HepG2 (cell line): ENCODE data around the gene NT5DC4. TPM values are rescaled to one million over a fixed set of nuclear protein-coding genes. Genes with fewer than 3 reads are reported as not detected.

ENCODE experiments used
- ATAC-seq: fragments of 200-7000 bp; cut with Tn5 transposase; 3 replicates; pipeline ENCODE4 v1.9.1; 2020; ENCODE audit warnings: mild to moderate bottlenecking, moderate library complexity
- BruUV-seq: library from RNA; stranded (reverse); fragments of 400-500 nt; replicated peaks from 2 replicates; lab custom pipeline; 2021; lab: Mats Ljungman, UMichigan
- CTCF ChIA-PET: fragments of 300-600 bp; formaldehyde crosslinking; extraction: SDS; loops from one replicate; lab custom pipeline; 2021; ENCODE audit warnings: low total read pairs, inconsistent platforms, low intra/inter-chr PET ratio; lab: Yijun Ruan, JAX
- POLR2A ChIA-PET: fragments of 350-600 bp; sonication (Branson Sonifier 250); formaldehyde crosslinking; loops from one replicate; lab custom pipeline; 2020; ENCODE audit warnings: antibody characterized with exemption, inconsistent platforms; lab: Yijun Ruan, JAX
- DNase-seq: peaks from one replicate; pipeline ENCODE4 v3.0.0-alpha.2; 2015; ENCODE audit warnings: low spot score
- FAIRE-seq: peaks from 3 replicates; lab custom pipeline; 2011; peaks lifted over from hg19 to GRCh38; lab: Jason Lieb, UNC
- H2AFZ ChIP-seq: one replicate; pipeline ENCODE4 v1.6.1; 2011; ENCODE audit warnings: low read length, inconsistent platforms
- H3K27ac ChIP-seq: fragments of 300-600 bp; 3 replicates; pipeline ENCODE4 v1.8.0; 2011; ENCODE audit warnings: mixed run types, mild to moderate bottlenecking, mixed read lengths, low read length, inconsistent platforms; ENCODE audit not compliant: insufficient read depth; ENCODE audit errors: extremely low read length
- H3K27me3 ChIP-seq, 2 experiments: fragments of 200-600 bp in 1 of 2; 2 replicates in 1 of 2; 3 replicates in 1 of 2; pipeline versions ENCODE4 v1.6.0 to v1.8.0; 2011; ENCODE audit warnings: low read length in 2 of 2, mild to moderate bottlenecking in 2 of 2, moderate library complexity in 2 of 2, inconsistent platforms in 1 of 2; ENCODE audit not compliant: insufficient read depth in 2 of 2, control insufficient read depth in 1 of 2
- H3K36me3 ChIP-seq, 2 experiments: fragments of 200-600 bp in 1 of 2; replicated peaks in 1 of 2; 2 replicates in 1 of 2; 3 replicates in 1 of 2; pipeline versions ENCODE4 v1.5.1 to v1.8.0; 2011; ENCODE audit warnings: low read length in 2 of 2, inconsistent platforms in 1 of 2; ENCODE audit not compliant: insufficient read depth in 2 of 2, control insufficient read depth in 1 of 2
- H3K4me1 ChIP-seq: 2 replicates; pipeline ENCODE4 v1.5.1; 2012; ENCODE audit warnings: low read length, inconsistent platforms; ENCODE audit not compliant: insufficient read depth
- H3K4me2 ChIP-seq: 2 replicates; pipeline ENCODE4 v1.6.0; 2011; ENCODE audit warnings: low read depth, low read length, inconsistent platforms
- H3K4me3 ChIP-seq, 3 experiments: fragments of 200-600 bp in 1 of 3; sonication (generic), shearing (Covaris generic) in 1 of 3; replicated peaks in 1 of 3; 2 replicates each; pipeline ENCODE4 v1.5.1; 2011 to 2016; ENCODE audit warnings: low read length in 3 of 3, inconsistent platforms in 2 of 3, low read depth in 2 of 3, mild to moderate bottlenecking in 2 of 3, control low read depth in 1 of 3, mixed read lengths in 1 of 3; ENCODE audit not compliant: insufficient read depth in 1 of 3
- H3K79me2 ChIP-seq: one replicate; pipeline ENCODE4 v1.6.1; 2011; ENCODE audit warnings: low read length, inconsistent platforms; ENCODE audit not compliant: insufficient read depth
- H3K9ac ChIP-seq: 2 replicates; pipeline ENCODE4 v1.6.0; 2011; ENCODE audit warnings: mild to moderate bottlenecking, low read depth, low read length, inconsistent platforms; ENCODE audit not compliant: insufficient read depth
- H3K9me3 ChIP-seq: 2 replicates; pipeline ENCODE4 v1.5.1; 2012; ENCODE audit warnings: mild to moderate bottlenecking, low read length
- H4K20me1 ChIP-seq: 2 replicates; pipeline ENCODE4 v1.6.0; 2011; ENCODE audit warnings: inconsistent platforms, mild to moderate bottlenecking, low read length, moderate library complexity; ENCODE audit not compliant: insufficient read depth
- ARHGAP35 ChIP-seq: sonication (generic); formaldehyde crosslinking; IDR thresholded peaks from 2 replicates; pipeline ENCODE4 v1.9.0; 2022; ENCODE audit warnings: mild to moderate bottlenecking, inconsistent platforms, moderate library complexity, missing genetic modification reagents, borderline replicate concordance
- ATF7-NPFF ChIP-seq: sonication (generic); formaldehyde crosslinking; IDR thresholded peaks from 2 replicates; pipeline ENCODE4 v1.8.1; 2023; ENCODE audit warnings: mild to moderate bottlenecking, low read depth, missing genetic modification reagents, moderate library complexity
- GABPB1 ChIP-seq: IDR thresholded peaks from 2 replicates; pipeline ENCODE4 v1.6.1; 2016; ENCODE audit warnings: mild to moderate bottlenecking, missing genetic modification reagents, moderate library complexity, missing compliant biosample characterization
- HIVEP1 ChIP-seq: sonication (generic); formaldehyde crosslinking; IDR thresholded peaks from 2 replicates; pipeline ENCODE4 v1.4.0; 2020; ENCODE audit warnings: mild to moderate bottlenecking, missing genetic modification reagents
- HMGXB3 ChIP-seq: sonication (generic); formaldehyde crosslinking; IDR thresholded peaks from 2 replicates; pipeline ENCODE4 v1.4.0; 2020; ENCODE audit warnings: missing genetic modification reagents, borderline replicate concordance
- HOMEZ ChIP-seq: IDR thresholded peaks from 2 replicates; pipeline ENCODE4 v1.6.1; 2016; ENCODE audit warnings: low read depth
- IKZF1 ChIP-seq: fragments of 450-650 bp; IDR thresholded peaks from 2 replicates; pipeline ENCODE4 v1.7.1; 2016
- NPAS2 ChIP-seq: sonication (generic); formaldehyde crosslinking; IDR thresholded peaks from 2 replicates; pipeline ENCODE4 v1.8.0; 2022; ENCODE audit warnings: mild to moderate bottlenecking, missing genetic modification reagents, borderline replicate concordance
- REPIN1 ChIP-seq: sonication (generic); formaldehyde crosslinking; IDR thresholded peaks from 2 replicates; pipeline ENCODE4 v1.8.0; 2022; ENCODE audit warnings: missing genetic modification reagents, low read depth, mild to moderate bottlenecking, borderline replicate concordance
- SMYD3 ChIP-seq: sonication (generic); formaldehyde crosslinking; IDR thresholded peaks from 2 replicates; pipeline ENCODE4 v1.8.1; 2023; ENCODE audit warnings: mild to moderate bottlenecking, missing genetic modification reagents
- TMF1 ChIP-seq: sonication (generic); formaldehyde crosslinking; IDR thresholded peaks from 2 replicates; pipeline ENCODE4 v1.8.1; 2022; ENCODE audit warnings: low read depth, missing genetic modification reagents
- ZBTB49 ChIP-seq: sonication (generic); formaldehyde crosslinking; IDR thresholded peaks from 2 replicates; pipeline ENCODE4 v1.4.0; 2020; ENCODE audit warnings: missing genetic modification reagents, borderline replicate concordance
- ZNF207 ChIP-seq: fragments of 450-650 bp; IDR thresholded peaks from 2 replicates; pipeline ENCODE4 v1.6.1; 2016; ENCODE audit warnings: antibody characterized with exemption, borderline replicate concordance
- ZNF510 ChIP-seq: sonication (generic); formaldehyde crosslinking; IDR thresholded peaks from 2 replicates; pipeline ENCODE4 v1.4.0; 2020; ENCODE audit warnings: low read depth, mild to moderate bottlenecking, missing genetic modification reagents
- ZNF530 ChIP-seq: sonication (generic); formaldehyde crosslinking; IDR thresholded peaks from 2 replicates; pipeline ENCODE4 v1.5.0; 2020; ENCODE audit warnings: low read depth, mild to moderate bottlenecking, missing genetic modification reagents
- ZNF703 ChIP-seq: sonication (generic); formaldehyde crosslinking; IDR thresholded peaks from 2 replicates; pipeline ENCODE4 v1.5.1; 2020; ENCODE audit warnings: missing genetic modification reagents, mild to moderate bottlenecking, moderate library complexity, borderline replicate concordance
- WGBS: methylation state at CpG from one replicate; pipeline ENCODE4 v1.1.6; 2017; ENCODE audit warnings: low lambda C conversion rate; 5-methylcytosine and 5-hydroxymethylcytosine counted together
- in situ Hi-C: cut with HindIII; loops from 2 replicates; pipeline ENCODE4 v1.10.0; 2017; ENCODE audit warnings: low pct_unique_long_range_greater_than_20kb; ENCODE audit not compliant: extremely low pct_ligation_motif_present
- intact Hi-C: fragments of 100-400 bp; cut with micrococcal nuclease; formaldehyde crosslinking; loops from one replicate; pipeline ENCODE4 v1.10.0; 2022; ENCODE audit not compliant: unreplicated experiment
- polyA plus RNA-seq, 8 experiments: library from polyadenylated mRNA; depleted of rRNA in 3 of 8; stranded (reverse) in 7 of 8; unstranded in 1 of 8; fragments of >200 nt; fragmentation: Illumina TruSeq in 4 of 8; extraction: Trizol in 4 of 8; gene quantifications; 2 replicates each; pipeline versions ENCODE4 v1.2.1 to v1.2.3, GENCODE V29; 2011 to 2016; ENCODE audit warnings: low read depth in 4 of 8, missing spikeins in 1 of 8, mixed read lengths in 1 of 8; ENCODE audit not compliant: insufficient read depth in 1 of 8
- total RNA-seq, 5 experiments: library from RNA; depleted of rRNA; stranded (reverse); fragments of >200 nt; fragmentation: Illumina TruSeq; extraction: Trizol; gene quantifications; 2 replicates each; pipeline ENCODE4 v1.2.3, GENCODE V29; 2016; ENCODE audit warnings: low read depth in 1 of 5

The NT5DC4 gene
- total and polyA plus RNA-seq, 2 of the 13 experiments (the other 11 are each of a cell fraction or from before 2014, with no cell fraction given): 0.04 to 4.2 TPM

GRCh38 chr2:112713926-112714325 lies 6.9 kb upstream of the NT5DC4 start:
- H3K36me3 ChIP-seq: no peaks in the 10 kb centered on the region
- FAIRE-seq: no peak
- no peak overlapping the region for H3K27ac ChIP-seq
- intact Hi-C loops (no loop called here), in situ Hi-C loops (no loop called here)
- H3K9ac ChIP-seq: no peak overlapping the region
- H2AFZ ChIP-seq: no peak overlapping the region
- no TSS peak for BruUV-seq
- no peak overlapping the region for H3K4me3 ChIP-seq
- DNase-seq: no peak
- CTCF ChIA-PET: no interaction called here
- peaks cover 15% of the 10 kb centered on the region for H3K4me1 ChIP-seq
- peaks cover under 1 to 34% of the 10 kb centered on the region in 2 experiments; a peak in 3 of 5 replicates for H3K27me3 ChIP-seq
- peak overlapping the region; percentile 54; the same call in 1 of the 2 replicates for H3K4me2 ChIP-seq
- 24% methylated on average over 7 of the region's 7 CpGs for WGBS
- no peaks in the 10 kb centered on the region for H3K9me3 ChIP-seq
- peak; percentile 9; the same call in 2 of the 3 replicates for ATAC-seq
- no peaks in the 10 kb centered on the region for H4K20me1 ChIP-seq
- POLR2A ChIA-PET: interaction anchor here (0.6 to 1.3 kb wide), 4 partner anchors 11 to 113 kb away, joined by 3 to 7 read pairs (median 4); no protein-coding TSS in a partner anchor
- H3K79me2 ChIP-seq: no peaks in the 10 kb centered on the region
- TF ChIP-seq HMGXB3 (no peak), HIVEP1 (CRISPR knock-in tag) (no peak), ATF7-NPFF (CRISPR knock-in tag) (no peak), GABPB1 (CRISPR knock-in tag) (no peak), REPIN1 (no peak), ARHGAP35 (CRISPR knock-in tag) (no peak), IKZF1 (no peak), ZNF530 (CRISPR knock-in tag) (no peak), ZNF510 (CRISPR knock-in tag) (no peak), SMYD3 (no peak), ZNF703 (CRISPR knock-in tag) (no peak), NPAS2 (CRISPR knock-in tag) (no peak), ZBTB49 (CRISPR knock-in tag) (no peak), TMF1 (CRISPR knock-in tag) (no peak), HOMEZ (CRISPR knock-in tag) (no peak), ZNF207 (no peak)
